HepG2 (cell line): Measurements from ENCODE around the gene PRKN. TPM values are rescaled to one million over a fixed set of nuclear protein-coding genes. Genes with fewer than 3 reads are reported as not detected.
A peak's percentile ranks its signal among the peaks of the same experiment; 100 is the strongest.
"Not testable (repeated sequence)": the region's sequence is repeated elsewhere in the genome, so short reads cannot be mapped to it uniquely, and the experiment has no call there.

ENCODE experiments used
- ATAC-seq: fragments of 200-7000 bp; cut with Tn5 transposase; 3 replicates; pipeline ENCODE4 v1.9.1; 2020; ENCODE audit warnings: mild to moderate bottlenecking, moderate library complexity
- BruUV-seq: library from RNA; stranded (reverse); fragments of 400-500 nt; replicated peaks from 2 replicates; lab custom pipeline; 2021; lab: Mats Ljungman, UMichigan
- CTCF ChIA-PET: fragments of 300-600 bp; formaldehyde crosslinking; extraction: SDS; loops from one replicate; lab custom pipeline; 2021; ENCODE audit warnings: low total read pairs, inconsistent platforms, low intra/inter-chr PET ratio; lab: Yijun Ruan, JAX
- POLR2A ChIA-PET: fragments of 350-600 bp; sonication (Branson Sonifier 250); formaldehyde crosslinking; loops from one replicate; lab custom pipeline; 2020; ENCODE audit warnings: antibody characterized with exemption, inconsistent platforms; lab: Yijun Ruan, JAX
- DNase-seq: peaks from one replicate; pipeline ENCODE4 v3.0.0-alpha.2; 2015; ENCODE audit warnings: low spot score
- FAIRE-seq: peaks from 3 replicates; lab custom pipeline; 2011; peaks lifted over from hg19 to GRCh38; lab: Jason Lieb, UNC
- H2AFZ ChIP-seq: one replicate; pipeline ENCODE4 v1.6.1; 2011; ENCODE audit warnings: low read length, inconsistent platforms
- H3K27ac ChIP-seq: fragments of 300-600 bp; 3 replicates; pipeline ENCODE4 v1.8.0; 2011; ENCODE audit warnings: mixed run types, mild to moderate bottlenecking, mixed read lengths, low read length, inconsistent platforms; ENCODE audit not compliant: insufficient read depth; ENCODE audit errors: extremely low read length
- H3K27me3 ChIP-seq, 2 experiments: fragments of 200-600 bp in 1 of 2; 2 replicates in 1 of 2; 3 replicates in 1 of 2; pipeline versions ENCODE4 v1.6.0 to v1.8.0; 2011; ENCODE audit warnings: low read length in 2 of 2, mild to moderate bottlenecking in 2 of 2, moderate library complexity in 2 of 2, inconsistent platforms in 1 of 2; ENCODE audit not compliant: insufficient read depth in 2 of 2, control insufficient read depth in 1 of 2
- H3K36me3 ChIP-seq, 2 experiments: fragments of 200-600 bp in 1 of 2; replicated peaks in 1 of 2; 2 replicates in 1 of 2; 3 replicates in 1 of 2; pipeline versions ENCODE4 v1.5.1 to v1.8.0; 2011; ENCODE audit warnings: low read length in 2 of 2, inconsistent platforms in 1 of 2; ENCODE audit not compliant: insufficient read depth in 2 of 2, control insufficient read depth in 1 of 2
- H3K4me1 ChIP-seq: 2 replicates; pipeline ENCODE4 v1.5.1; 2012; ENCODE audit warnings: low read length, inconsistent platforms; ENCODE audit not compliant: insufficient read depth
- H3K4me2 ChIP-seq: 2 replicates; pipeline ENCODE4 v1.6.0; 2011; ENCODE audit warnings: low read depth, low read length, inconsistent platforms
- H3K4me3 ChIP-seq, 3 experiments: fragments of 200-600 bp in 1 of 3; sonication (generic), shearing (Covaris generic) in 1 of 3; replicated peaks in 1 of 3; 2 replicates each; pipeline ENCODE4 v1.5.1; 2011 to 2016; ENCODE audit warnings: low read length in 3 of 3, inconsistent platforms in 2 of 3, low read depth in 2 of 3, mild to moderate bottlenecking in 2 of 3, control low read depth in 1 of 3, mixed read lengths in 1 of 3; ENCODE audit not compliant: insufficient read depth in 1 of 3
- H3K79me2 ChIP-seq: one replicate; pipeline ENCODE4 v1.6.1; 2011; ENCODE audit warnings: low read length, inconsistent platforms; ENCODE audit not compliant: insufficient read depth
- H3K9ac ChIP-seq: 2 replicates; pipeline ENCODE4 v1.6.0; 2011; ENCODE audit warnings: mild to moderate bottlenecking, low read depth, low read length, inconsistent platforms; ENCODE audit not compliant: insufficient read depth
- H3K9me3 ChIP-seq: 2 replicates; pipeline ENCODE4 v1.5.1; 2012; ENCODE audit warnings: mild to moderate bottlenecking, low read length
- H4K20me1 ChIP-seq: 2 replicates; pipeline ENCODE4 v1.6.0; 2011; ENCODE audit warnings: inconsistent platforms, mild to moderate bottlenecking, low read length, moderate library complexity; ENCODE audit not compliant: insufficient read depth
- GLI4 ChIP-seq: sonication (generic); formaldehyde crosslinking; IDR thresholded peaks from 2 replicates; pipeline ENCODE4 v1.5.1; 2020; ENCODE audit warnings: missing genetic modification reagents, mild to moderate bottlenecking, moderate library complexity, borderline replicate concordance
- HOXA3 ChIP-seq: sonication (generic); formaldehyde crosslinking; IDR thresholded peaks from 2 replicates; pipeline ENCODE4 v1.5.0; 2020; ENCODE audit warnings: missing genetic modification reagents
- NBN ChIP-seq: fragments of 450-650 bp; conservative IDR thresholded peaks from 2 replicates; pipeline ENCODE4 v1.6.1; 2017
- PTBP1 ChIP-seq: fragments of 200-400 bp; formaldehyde crosslinking; IDR thresholded peaks from 2 replicates; pipeline ENCODE4 v1.6.1; 2018; ENCODE audit warnings: low read length, low read depth; ENCODE audit not compliant: poor library complexity, severe bottlenecking
- XBP1 ChIP-seq: sonication (generic); formaldehyde crosslinking; IDR thresholded peaks from 2 replicates; pipeline ENCODE4 v1.5.0; 2020; ENCODE audit warnings: missing genetic modification reagents
- ZFP37 ChIP-seq: sonication (generic); formaldehyde crosslinking; IDR thresholded peaks from 2 replicates; pipeline ENCODE4 v1.4.0; 2020; ENCODE audit warnings: missing genetic modification reagents, borderline replicate concordance
- ZMYM3 ChIP-seq: sonication (generic); formaldehyde crosslinking; IDR thresholded peaks from 2 replicates; pipeline ENCODE4 v1.5.1; 2020; ENCODE audit warnings: mild to moderate bottlenecking, missing genetic modification reagents
- ZNF329 ChIP-seq: sonication (generic); formaldehyde crosslinking; IDR thresholded peaks from 2 replicates; pipeline ENCODE4 v1.9.0; 2021; ENCODE audit warnings: low read depth, mild to moderate bottlenecking, missing genetic modification reagents
- ZNF781 ChIP-seq: sonication (generic); formaldehyde crosslinking; IDR thresholded peaks from 2 replicates; pipeline ENCODE4 v1.5.1; 2020; ENCODE audit warnings: borderline replicate concordance, mild to moderate bottlenecking, missing genetic modification reagents; ENCODE audit errors: not compliant biosample characterization
- ZNF788 ChIP-seq: sonication (generic); formaldehyde crosslinking; IDR thresholded peaks from 2 replicates; pipeline ENCODE4 v1.5.0; 2020; ENCODE audit warnings: mild to moderate bottlenecking, missing genetic modification reagents, borderline replicate concordance
- WGBS: methylation state at CpG from one replicate; pipeline ENCODE4 v1.1.6; 2017; ENCODE audit warnings: low lambda C conversion rate; 5-methylcytosine and 5-hydroxymethylcytosine counted together
- in situ Hi-C: cut with HindIII; loops from 2 replicates; pipeline ENCODE4 v1.10.0; 2017; ENCODE audit warnings: low pct_unique_long_range_greater_than_20kb; ENCODE audit not compliant: extremely low pct_ligation_motif_present
- intact Hi-C: fragments of 100-400 bp; cut with micrococcal nuclease; formaldehyde crosslinking; loops from one replicate; pipeline ENCODE4 v1.10.0; 2022; ENCODE audit not compliant: unreplicated experiment
- polyA plus RNA-seq, 8 experiments: library from polyadenylated mRNA; depleted of rRNA in 3 of 8; stranded (reverse) in 7 of 8; unstranded in 1 of 8; fragments of >200 nt; fragmentation: Illumina TruSeq in 4 of 8; extraction: Trizol in 4 of 8; gene quantifications; 2 replicates each; pipeline versions ENCODE4 v1.2.1 to v1.2.3, GENCODE V29; 2011 to 2016; ENCODE audit warnings: low read depth in 4 of 8, missing spikeins in 1 of 8, mixed read lengths in 1 of 8; ENCODE audit not compliant: insufficient read depth in 1 of 8
- total RNA-seq, 5 experiments: library from RNA; depleted of rRNA; stranded (reverse); fragments of >200 nt; fragmentation: Illumina TruSeq; extraction: Trizol; gene quantifications; 2 replicates each; pipeline ENCODE4 v1.2.3, GENCODE V29; 2016; ENCODE audit warnings: low read depth in 1 of 5
- TF ChIP-seq, protein P1 (sequence below): sonication (generic); formaldehyde crosslinking; IDR thresholded peaks from 2 replicates; pipeline ENCODE4 v1.9.0; 2021; ENCODE audit warnings: missing genetic modification reagents, borderline replicate concordance
- TF ChIP-seq, protein P2 (sequence below): sonication (generic); formaldehyde crosslinking; IDR thresholded peaks from 2 replicates; pipeline ENCODE4 v1.4.0; 2020; ENCODE audit warnings: mild to moderate bottlenecking, missing genetic modification reagents
- TF ChIP-seq, protein P3 (sequence below): sonication (generic); formaldehyde crosslinking; IDR thresholded peaks from 2 replicates; pipeline ENCODE4 v1.4.0; 2020; ENCODE audit warnings: mild to moderate bottlenecking, missing genetic modification reagents, borderline replicate concordance

Gene PRKN
- total and polyA plus RNA-seq, 2 of the 13 experiments (the other 11 are each of a cell fraction or from before 2014, with no cell fraction given): 0.31 to 0.44 TPM

DNA sequence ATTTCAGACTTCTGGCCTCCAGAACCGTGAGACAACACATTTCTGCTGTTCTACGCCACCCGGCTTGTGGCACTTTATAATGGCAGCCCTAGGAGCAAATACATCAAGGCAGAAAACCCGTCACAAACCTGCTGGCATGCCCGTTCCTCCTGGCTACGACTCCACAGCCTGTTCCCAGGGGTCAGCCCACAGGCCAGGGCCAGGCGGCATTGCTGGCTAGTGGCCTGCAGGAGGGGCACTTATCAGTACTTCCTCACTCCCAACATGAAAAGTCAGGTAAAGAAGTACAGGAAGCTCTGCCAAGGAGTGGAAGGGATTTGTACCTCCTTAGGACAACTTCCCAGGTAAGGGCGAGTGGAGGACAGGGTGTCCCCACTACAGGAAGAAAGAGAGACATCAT lies 1230.6 kb downstream of the PRKN start:
- no peak for DNase-seq
- WGBS: 30% methylated on average over 5 of the region's 8 CpGs
- FAIRE-seq: no peak
- Histone ChIP-seq H3K9ac (no peak overlapping the region), H3K4me2 (no peak overlapping the region), H2AFZ (no peak overlapping the region), H3K27ac (no peak overlapping the region), H3K4me1 (no peaks in the 10 kb centered on the region), H4K20me1 (no peaks in the 10 kb centered on the region), H3K9me3 (no peaks in the 10 kb centered on the region), H3K27me3 (no peaks in the 10 kb centered on the region; a peak in 1 of 5 replicates), H3K4me3 (no peak overlapping the region), H3K36me3 (no peaks in the 10 kb centered on the region), H3K79me2 (no peaks in the 10 kb centered on the region)
- ChIA-PET CTCF (no interaction called here), POLR2A (no interaction called here)
- intact Hi-C loops (no loop called here), in situ Hi-C loops (no loop called here)
- TF ChIP-seq ZMYM3 (no peak), ZNF788 (no peak), PTBP1 (no peak), ZNF781 (no peak), HOXA3 (CRISPR knock-in tag) (no peak), ZNF329 (no peak), GLI4 (CRISPR knock-in tag) (no peak), XBP1 (CRISPR knock-in tag) (no peak), ZFP37 (CRISPR knock-in tag) (no peak), NBN (no peak)
- TF ChIP-seq, protein P1, sequence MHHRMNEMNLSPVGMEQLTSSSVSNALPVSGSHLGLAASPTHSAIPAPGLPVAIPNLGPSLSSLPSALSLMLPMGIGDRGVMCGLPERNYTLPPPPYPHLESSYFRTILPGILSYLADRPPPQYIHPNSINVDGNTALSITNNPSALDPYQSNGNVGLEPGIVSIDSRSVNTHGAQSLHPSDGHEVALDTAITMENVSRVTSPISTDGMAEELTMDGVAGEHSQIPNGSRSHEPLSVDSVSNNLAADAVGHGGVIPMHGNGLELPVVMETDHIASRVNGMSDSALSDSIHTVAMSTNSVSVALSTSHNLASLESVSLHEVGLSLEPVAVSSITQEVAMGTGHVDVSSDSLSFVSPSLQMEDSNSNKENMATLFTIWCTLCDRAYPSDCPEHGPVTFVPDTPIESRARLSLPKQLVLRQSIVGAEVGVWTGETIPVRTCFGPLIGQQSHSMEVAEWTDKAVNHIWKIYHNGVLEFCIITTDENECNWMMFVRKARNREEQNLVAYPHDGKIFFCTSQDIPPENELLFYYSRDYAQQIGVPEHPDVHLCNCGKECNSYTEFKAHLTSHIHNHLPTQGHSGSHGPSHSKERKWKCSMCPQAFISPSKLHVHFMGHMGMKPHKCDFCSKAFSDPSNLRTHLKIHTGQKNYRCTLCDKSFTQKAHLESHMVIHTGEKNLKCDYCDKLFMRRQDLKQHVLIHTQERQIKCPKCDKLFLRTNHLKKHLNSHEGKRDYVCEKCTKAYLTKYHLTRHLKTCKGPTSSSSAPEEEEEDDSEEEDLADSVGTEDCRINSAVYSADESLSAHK (CRISPR knock-in tag): no peak
- TF ChIP-seq, protein P2, sequence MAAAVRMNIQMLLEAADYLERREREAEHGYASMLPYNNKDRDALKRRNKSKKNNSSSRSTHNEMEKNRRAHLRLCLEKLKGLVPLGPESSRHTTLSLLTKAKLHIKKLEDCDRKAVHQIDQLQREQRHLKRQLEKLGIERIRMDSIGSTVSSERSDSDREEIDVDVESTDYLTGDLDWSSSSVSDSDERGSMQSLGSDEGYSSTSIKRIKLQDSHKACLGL (CRISPR knock-in tag): no peak
- TF ChIP-seq, protein P3, sequence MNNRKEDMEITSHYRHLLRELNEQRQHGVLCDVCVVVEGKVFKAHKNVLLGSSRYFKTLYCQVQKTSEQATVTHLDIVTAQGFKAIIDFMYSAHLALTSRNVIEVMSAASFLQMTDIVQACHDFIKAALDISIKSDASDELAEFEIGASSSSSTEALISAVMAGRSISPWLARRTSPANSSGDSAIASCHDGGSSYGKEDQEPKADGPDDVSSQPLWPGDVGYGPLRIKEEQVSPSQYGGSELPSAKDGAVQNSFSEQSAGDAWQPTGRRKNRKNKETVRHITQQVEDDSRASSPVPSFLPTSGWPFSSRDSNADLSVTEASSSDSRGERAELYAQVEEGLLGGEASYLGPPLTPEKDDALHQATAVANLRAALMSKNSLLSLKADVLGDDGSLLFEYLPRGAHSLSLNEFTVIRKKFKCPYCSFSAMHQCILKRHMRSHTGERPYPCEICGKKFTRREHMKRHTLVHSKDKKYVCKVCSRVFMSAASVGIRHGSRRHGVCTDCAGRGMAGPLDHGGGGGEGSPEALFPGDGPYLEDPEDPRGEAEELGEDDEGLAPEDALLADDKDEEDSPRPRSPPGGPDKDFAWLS (CRISPR knock-in tag): no peak
- BruUV-seq: no TSS peak
- 0 out of 3 replicates have a peak, but pooled peaks have one; percentile 28 for ATAC-seq

DNA sequence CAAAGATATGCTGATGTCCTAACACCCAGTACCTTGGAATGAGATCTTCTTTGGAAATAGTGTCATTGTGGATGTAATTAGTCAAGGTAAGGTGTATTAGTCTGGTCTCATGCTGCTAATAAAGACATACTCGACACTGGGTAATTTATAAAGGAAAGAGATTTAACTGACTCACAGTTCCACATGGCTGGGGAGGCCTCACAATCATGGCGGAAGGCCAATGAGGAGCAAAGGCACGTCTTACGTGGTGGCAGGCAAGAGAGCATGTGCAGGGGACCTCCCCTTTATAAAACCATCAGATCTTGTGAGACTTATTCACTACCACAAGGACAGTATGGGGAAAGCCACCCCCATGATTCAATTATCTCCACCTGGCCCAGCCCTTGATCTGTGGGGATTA lies 1231.3 kb downstream of the PRKN start:
- BruUV-seq, H3K27ac ChIP-seq, H3K4me3 ChIP-seq, intact Hi-C loops, H3K79me2 ChIP-seq, H3K9ac ChIP-seq, H3K4me1 ChIP-seq, FAIRE-seq, H3K9me3 ChIP-seq, H3K4me2 ChIP-seq, H3K27me3 ChIP-seq, in situ Hi-C loops, H2AFZ ChIP-seq, ATAC-seq, CTCF ChIA-PET, DNase-seq, H4K20me1 ChIP-seq, POLR2A ChIA-PET, H3K36me3 ChIP-seq: not testable (repeated sequence)
- 14% methylated on average over 4 of the region's 4 CpGs for WGBS
